Measurements from ENCODE around the gene ZNF333.

ZNF333 gene

GRCh38 chr19:14659874-14660489, 29.9 kb upstream of the ZNF333 start:
- DNase-seq (ENCODE audit: extremely low read depth, low read depth), result no peak
- TF ChIP-seq CTCF (IDR thresholded peaks at IDR 0.05; ENCODE audit: low read depth, low read length), result no peak

- DNase-seq (ENCODE audit: extremely low read depth, low read depth), result no peak
- no peak for TF ChIP-seq CTCF (IDR thresholded peaks at IDR 0.05; ENCODE audit: low read depth, low read length)
Observed at GRCh38 chr19:14661372-14661924, 28.4 kb upstream of the ZNF333 start.

GRCh38 chr19:14669940-14670339, 19.9 kb upstream of the ZNF333 start:
- DNase-seq (ENCODE audit: extremely low read depth, low read depth), result no peak
- no peak for TF ChIP-seq CTCF (IDR thresholded peaks at IDR 0.05; ENCODE audit: low read depth, low read length)

GRCh38 chr19:14670408-14670807, 19.4 kb upstream of the ZNF333 start:
- no peak for DNase-seq (ENCODE audit: extremely low read depth, low read depth)

GRCh38 chr19:14672188-14672872, 17.5 kb upstream of the ZNF333 start:
- no peak for TF ChIP-seq CTCF (IDR thresholded peaks at IDR 0.05; ENCODE audit: low read depth, low read length)
- no peak for DNase-seq (ENCODE audit: extremely low read depth, low read depth)

More at GRCh38 chr19:14670408-14670807, 19.4 kb upstream of the ZNF333 start:
- TF ChIP-seq CTCF (IDR thresholded peaks at IDR 0.05; ENCODE audit: low read depth, low read length), result no peak

GRCh38 chr19:14673088-14673487, 16.8 kb upstream of the ZNF333 start:
- no peak for TF ChIP-seq CTCF (IDR thresholded peaks at IDR 0.05; ENCODE audit: low read depth, low read length)
- DNase-seq (ENCODE audit: extremely low read depth, low read depth), result no peak

- DNase-seq (ENCODE audit: extremely low read depth, low read depth), result no peak
Observed at GRCh38 chr19:14674764-14675163, 15.1 kb upstream of the ZNF333 start, which contains the start of gene ADGRE3. Gene ADGRE3, minus strand, starts transcription at chr19:14674844. Its CDS starts 74 bp downstream, at chr19:14674770.

More at GRCh38 chr19:14674764-14675163, 15.1 kb upstream of the ZNF333 start, which contains the start of gene ADGRE3:
- no peak for TF ChIP-seq CTCF (IDR thresholded peaks at IDR 0.05; ENCODE audit: low read depth, low read length)
